ENCODE measurements around the gene PUDP.

Gene PUDP

DNA sequence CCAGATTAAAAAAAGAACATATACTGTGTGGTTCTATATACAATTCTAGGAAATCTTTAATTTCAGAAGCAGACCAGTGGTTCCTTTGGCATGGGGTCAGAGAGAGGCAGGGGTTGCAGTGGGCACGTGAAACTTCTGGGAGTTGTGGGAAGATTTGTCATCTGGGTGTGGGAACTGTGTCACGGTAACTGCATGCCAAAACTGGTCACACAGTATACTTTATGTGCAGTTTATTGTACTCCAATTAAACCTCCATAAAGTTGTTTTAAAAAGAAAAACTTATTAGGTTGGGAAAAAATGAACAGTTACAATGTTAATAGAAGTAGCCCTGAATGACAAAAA is 27.1 kb downstream of the PUDP start:
- Histone ChIP-seq H3K9me3 (ENCODE audit: control insufficient read depth, low read length) (no peaks in the 10 kb centered on the region), H3K9ac (no peak overlapping the region), H2AFZ (no peak overlapping the region), H3K27me3 (ENCODE audit: control insufficient read depth, insufficient read depth, low read length) (no peaks in the 10 kb centered on the region), H3K4me1 (no peaks in the 10 kb centered on the region), H3K79me2 (peaks cover 3% of the 10 kb centered on the region), H3K27ac (no peak overlapping the region), H3K4me3 (ENCODE audit: low read depth, low read length) (no peak overlapping the region), H3K4me2 (ENCODE audit: low read length) (no peak overlapping the region), H3K36me3 (ENCODE audit: control insufficient read depth, insufficient read depth, low read length) (no peaks in the 10 kb centered on the region)
- TF ChIP-seq, protein P1, sequence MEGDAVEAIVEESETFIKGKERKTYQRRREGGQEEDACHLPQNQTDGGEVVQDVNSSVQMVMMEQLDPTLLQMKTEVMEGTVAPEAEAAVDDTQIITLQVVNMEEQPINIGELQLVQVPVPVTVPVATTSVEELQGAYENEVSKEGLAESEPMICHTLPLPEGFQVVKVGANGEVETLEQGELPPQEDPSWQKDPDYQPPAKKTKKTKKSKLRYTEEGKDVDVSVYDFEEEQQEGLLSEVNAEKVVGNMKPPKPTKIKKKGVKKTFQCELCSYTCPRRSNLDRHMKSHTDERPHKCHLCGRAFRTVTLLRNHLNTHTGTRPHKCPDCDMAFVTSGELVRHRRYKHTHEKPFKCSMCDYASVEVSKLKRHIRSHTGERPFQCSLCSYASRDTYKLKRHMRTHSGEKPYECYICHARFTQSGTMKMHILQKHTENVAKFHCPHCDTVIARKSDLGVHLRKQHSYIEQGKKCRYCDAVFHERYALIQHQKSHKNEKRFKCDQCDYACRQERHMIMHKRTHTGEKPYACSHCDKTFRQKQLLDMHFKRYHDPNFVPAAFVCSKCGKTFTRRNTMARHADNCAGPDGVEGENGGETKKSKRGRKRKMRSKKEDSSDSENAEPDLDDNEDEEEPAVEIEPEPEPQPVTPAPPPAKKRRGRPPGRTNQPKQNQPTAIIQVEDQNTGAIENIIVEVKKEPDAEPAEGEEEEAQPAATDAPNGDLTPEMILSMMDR (IDR thresholded peaks at IDR 0.05), result no peak

GRCh38 chrX:7119950-7120877 is 27.7 kb downstream of the PUDP start:
- H3K27ac ChIP-seq, result no peak overlapping the region
- TF ChIP-seq, protein P1 (IDR thresholded peaks at IDR 0.05), result no peak
- H3K79me2 ChIP-seq, result no peaks in the 10 kb centered on the region
- H3K9ac ChIP-seq, result no peak overlapping the region
- H2AFZ ChIP-seq, result no peak overlapping the region
- no peak overlapping the region for H3K4me2 ChIP-seq (ENCODE audit: low read length)
- no peaks in the 10 kb centered on the region for H3K27me3 ChIP-seq (ENCODE audit: control insufficient read depth, insufficient read depth, low read length)
- H3K4me3 ChIP-seq (ENCODE audit: low read depth, low read length), result no peak overlapping the region
- H3K4me1 ChIP-seq, result no peaks in the 10 kb centered on the region
- no peaks in the 10 kb centered on the region for H3K36me3 ChIP-seq (ENCODE audit: control insufficient read depth, insufficient read depth, low read length)
- no peaks in the 10 kb centered on the region for H3K9me3 ChIP-seq (ENCODE audit: control insufficient read depth, low read length)

GRCh38 chrX:7117587-7117986 is 30.4 kb downstream of the PUDP start:
- Histone ChIP-seq H3K4me3 (ENCODE audit: low read depth, low read length) (no peak overlapping the region), H3K4me2 (ENCODE audit: low read length) (no peak overlapping the region), H3K9ac (no peak overlapping the region), H3K27me3 (ENCODE audit: control insufficient read depth, insufficient read depth, low read length) (no peaks in the 10 kb centered on the region), H3K4me1 (no peaks in the 10 kb centered on the region), H2AFZ (no peak overlapping the region), H3K79me2 (no peaks in the 10 kb centered on the region), H3K36me3 (ENCODE audit: control insufficient read depth, insufficient read depth, low read length) (no peaks in the 10 kb centered on the region), H3K9me3 (ENCODE audit: control insufficient read depth, low read length) (no peaks in the 10 kb centered on the region), H3K27ac (no peak overlapping the region)
- TF ChIP-seq, protein P1 (IDR thresholded peaks at IDR 0.05), result no peak

GRCh38 chrX:7116081-7116480 is 31.9 kb downstream of the PUDP start:
- no peak overlapping the region for H3K4me2 ChIP-seq (ENCODE audit: low read length)
- H3K9ac ChIP-seq, result no peak overlapping the region
- no peak overlapping the region for H3K4me3 ChIP-seq (ENCODE audit: low read depth, low read length)
- no peak overlapping the region for H3K27ac ChIP-seq
- H3K9me3 ChIP-seq (ENCODE audit: control insufficient read depth, low read length), result no peaks in the 10 kb centered on the region
- TF ChIP-seq, protein P1 (IDR thresholded peaks at IDR 0.05), result no peak
- no peak overlapping the region for H2AFZ ChIP-seq
- no peaks in the 10 kb centered on the region for H3K79me2 ChIP-seq
- H3K27me3 ChIP-seq (ENCODE audit: control insufficient read depth, insufficient read depth, low read length), result no peaks in the 10 kb centered on the region
- H3K36me3 ChIP-seq (ENCODE audit: control insufficient read depth, insufficient read depth, low read length), result no peaks in the 10 kb centered on the region
- no peaks in the 10 kb centered on the region for H3K4me1 ChIP-seq

GRCh38 chrX:7115557-7115956 is 32.4 kb downstream of the PUDP start:
- H3K9me3 ChIP-seq (ENCODE audit: control insufficient read depth, low read length), result no peaks in the 10 kb centered on the region
- H3K4me1 ChIP-seq, result no peaks in the 10 kb centered on the region
- H3K27ac ChIP-seq, result no peak overlapping the region
- no peak overlapping the region for H3K4me3 ChIP-seq (ENCODE audit: low read depth, low read length)
- no peak overlapping the region for H3K9ac ChIP-seq
- no peak overlapping the region for H3K4me2 ChIP-seq (ENCODE audit: low read length)
- no peaks in the 10 kb centered on the region for H3K27me3 ChIP-seq (ENCODE audit: control insufficient read depth, insufficient read depth, low read length)
- TF ChIP-seq, protein P1 (IDR thresholded peaks at IDR 0.05), result no peak
- no peak overlapping the region for H2AFZ ChIP-seq
- no peaks in the 10 kb centered on the region for H3K36me3 ChIP-seq (ENCODE audit: control insufficient read depth, insufficient read depth, low read length)
- H3K79me2 ChIP-seq, result no peaks in the 10 kb centered on the region
